NOMO-1 treated with dmso at 0.1 percent for 144 hours (cell line): ENCODE measurements around the gene RING1.

Source experiments
- DNase-seq: peaks from one replicate; lab custom pipeline; 2025; ENCODE audit not compliant: unreplicated experiment; lab: John Stamatoyannopoulos, UW

The RING1 gene

GRCh38 chr6:33208091-33208967 lies at the start of gene RING1:
TSS of gene RING1 (plus strand) at chr6:33208500. CDS start at chr6:33208823, 323 bp downstream.
- peak; percentile 73 for DNase-seq

- DNase-seq = no peak
These were observed 48.2 kb upstream of the RING1 start for GRCh38 chr6:33160096-33160495.

GRCh38 chr6:33160728-33161344 lies 47.5 kb upstream of the RING1 start:
- DNase-seq = peak; percentile 60

- peak; percentile 59 for DNase-seq
These were observed 46.7 kb upstream of the RING1 start for GRCh38 chr6:33161354-33162331.

- DNase-seq = no peak
These were observed 44.8 kb upstream of the RING1 start for GRCh38 chr6:33163540-33163939.

- no peak for DNase-seq
These were observed 44.1 kb upstream of the RING1 start for GRCh38 chr6:33164176-33164575.

- DNase-seq = no peak
These were observed 43.5 kb upstream of the RING1 start for GRCh38 chr6:33164665-33165373.

- no peak for DNase-seq
These were observed 42.6 kb upstream of the RING1 start for GRCh38 chr6:33165581-33166258.

- DNase-seq = no peak
These were observed 41.9 kb upstream of the RING1 start for GRCh38 chr6:33166363-33166762.

- no peak for DNase-seq
These were observed 41.5 kb upstream of the RING1 start for GRCh38 chr6:33166811-33167210.

- DNase-seq = no peak
These were observed 40.7 kb upstream of the RING1 start for GRCh38 chr6:33167374-33168283.

GRCh38 chr6:33168284-33168601 lies 40.1 kb upstream of the RING1 start:
- DNase-seq = no peak

GRCh38 chr6:33168639-33169038 lies 39.7 kb upstream of the RING1 start:
- DNase-seq = no peak

- DNase-seq = no peak
These were observed 38.8 kb upstream of the RING1 start for GRCh38 chr6:33169291-33170175.

- no peak for DNase-seq
These were observed 37.9 kb upstream of the RING1 start for GRCh38 chr6:33170176-33171015.

GRCh38 chr6:33171016-33171879 lies 37.1 kb upstream of the RING1 start:
- no peak for DNase-seq
